HepG2 (cell line): ENCODE results near the gene MTOR. TPM values are rescaled to one million over a fixed set of nuclear protein-coding genes. Genes with fewer than 3 reads are reported as not detected.
A peak's percentile ranks its signal among the peaks of the same experiment; 100 is the strongest.

Experiments
- CBX1 ChIP-seq: IDR thresholded peaks from one replicate; pipeline ENCODE4 v1.6.1; 2016; ENCODE audit warnings: antibody characterized with exemption, low read depth
- CTCF ChIP-seq: sonication (generic); formaldehyde crosslinking; IDR thresholded peaks from 2 replicates; pipeline ENCODE4 v1.5.0; 2020; ENCODE audit warnings: mild to moderate bottlenecking, missing genetic modification reagents, moderate library complexity
- GFI1 ChIP-seq: sonication (generic); formaldehyde crosslinking; IDR thresholded peaks from 2 replicates; pipeline ENCODE4 v1.5.0; 2020; ENCODE audit warnings: missing genetic modification reagents, mild to moderate bottlenecking, borderline replicate concordance
- HHEX ChIP-seq: IDR thresholded peaks from 2 replicates; pipeline ENCODE4 v1.6.1; 2016; ENCODE audit warnings: control low read depth
- HNF4A ChIP-seq: sonication (generic); formaldehyde crosslinking; IDR thresholded peaks from 2 replicates; pipeline ENCODE4 v1.4.0; 2020; ENCODE audit warnings: missing genetic modification reagents
- IKZF1 ChIP-seq: fragments of 450-650 bp; IDR thresholded peaks from 2 replicates; pipeline ENCODE4 v1.7.1; 2016
- JUN ChIP-seq: sonication (generic); formaldehyde crosslinking; IDR thresholded peaks from 2 replicates; pipeline ENCODE4 v1.4.0; 2020; ENCODE audit warnings: mild to moderate bottlenecking, missing genetic modification reagents
- NFRKB ChIP-seq: fragments of 450-650 bp; IDR thresholded peaks from 2 replicates; pipeline ENCODE4 v1.6.1; 2017
- POGZ ChIP-seq: sonication (generic); formaldehyde crosslinking; IDR thresholded peaks from 2 replicates; pipeline ENCODE4 v1.4.0; 2020; ENCODE audit warnings: mild to moderate bottlenecking, missing genetic modification reagents
- SKIL ChIP-seq: sonication (generic); formaldehyde crosslinking; IDR thresholded peaks from 2 replicates; pipeline ENCODE4 v1.8.0; 2022; ENCODE audit warnings: missing genetic modification reagents, mild to moderate bottlenecking, moderate library complexity, borderline replicate concordance
- SMAD9 ChIP-seq: sonication (generic); formaldehyde crosslinking; IDR thresholded peaks from 2 replicates; pipeline ENCODE4 v1.5.1; 2020; ENCODE audit warnings: mild to moderate bottlenecking, missing genetic modification reagents
- SRSF9 ChIP-seq: fragments of 200-400 bp; formaldehyde crosslinking; IDR thresholded peaks from 2 replicates; pipeline ENCODE4 v1.6.1; 2018; ENCODE audit warnings: borderline replicate concordance, mild to moderate bottlenecking, low read depth, low read length; ENCODE audit not compliant: insufficient read depth, poor library complexity, severe bottlenecking
- TCF12 ChIP-seq, 2 experiments: fragments of 450-650 bp in 1 of 2; sonication (generic) in 1 of 2; formaldehyde crosslinking in 1 of 2; IDR thresholded peaks; 2 replicates each; pipeline versions ENCODE4 v1.6.1 to v1.8.0; 2017 to 2022; ENCODE audit warnings: antibody characterized with exemption in 1 of 2, mild to moderate bottlenecking in 1 of 2, missing genetic modification reagents in 1 of 2, moderate library complexity in 1 of 2
- TOE1 ChIP-seq: sonication (generic); formaldehyde crosslinking; IDR thresholded peaks from 2 replicates; pipeline ENCODE4 v1.4.0; 2020; ENCODE audit warnings: mild to moderate bottlenecking, missing genetic modification reagents
- ZBTB21 ChIP-seq: sonication (generic); formaldehyde crosslinking; IDR thresholded peaks from 2 replicates; pipeline ENCODE4 v1.4.0; 2020; ENCODE audit warnings: missing genetic modification reagents
- ZFP90 ChIP-seq: sonication (generic); formaldehyde crosslinking; IDR thresholded peaks from 2 replicates; pipeline ENCODE4 v1.8.0; 2022; ENCODE audit warnings: missing genetic modification reagents, mild to moderate bottlenecking, inconsistent platforms, borderline replicate concordance
- ZNF121 ChIP-seq: sonication (generic); formaldehyde crosslinking; IDR thresholded peaks from 2 replicates; pipeline ENCODE4 v1.5.0; 2020; ENCODE audit warnings: mild to moderate bottlenecking, missing genetic modification reagents
- ZNF264 ChIP-seq: sonication (generic); formaldehyde crosslinking; IDR thresholded peaks from 2 replicates; pipeline ENCODE4 v1.4.0; 2020; ENCODE audit warnings: missing genetic modification reagents
- ZNF335 ChIP-seq: sonication (generic); formaldehyde crosslinking; IDR thresholded peaks from 2 replicates; pipeline ENCODE4 v1.4.0; 2020; ENCODE audit warnings: missing genetic modification reagents
- ZNF337 ChIP-seq: sonication (generic); formaldehyde crosslinking; IDR thresholded peaks from 2 replicates; pipeline ENCODE4 v1.5.1; 2020; ENCODE audit warnings: missing genetic modification reagents, low read depth, mild to moderate bottlenecking, borderline replicate concordance
- ZNF569 ChIP-seq: sonication (generic); formaldehyde crosslinking; IDR thresholded peaks from 2 replicates; pipeline ENCODE4 v1.5.0; 2020; ENCODE audit warnings: mild to moderate bottlenecking, missing genetic modification reagents, moderate library complexity, borderline replicate concordance
- ZNF775 ChIP-seq: sonication (generic); formaldehyde crosslinking; IDR thresholded peaks from 2 replicates; pipeline ENCODE4 v1.4.0; 2020; ENCODE audit warnings: missing genetic modification reagents, mild to moderate bottlenecking, moderate library complexity, borderline replicate concordance
- polyA plus RNA-seq, 8 experiments: library from polyadenylated mRNA; depleted of rRNA in 3 of 8; stranded (reverse) in 7 of 8; unstranded in 1 of 8; fragments of >200 nt; fragmentation: Illumina TruSeq in 4 of 8; extraction: Trizol in 4 of 8; gene quantifications; 2 replicates each; pipeline versions ENCODE4 v1.2.1 to v1.2.3, GENCODE V29; 2011 to 2016; ENCODE audit warnings: low read depth in 4 of 8, missing spikeins in 1 of 8, mixed read lengths in 1 of 8; ENCODE audit not compliant: insufficient read depth in 1 of 8
- total RNA-seq, 5 experiments: library from RNA; depleted of rRNA; stranded (reverse); fragments of >200 nt; fragmentation: Illumina TruSeq; extraction: Trizol; gene quantifications; 2 replicates each; pipeline ENCODE4 v1.2.3, GENCODE V29; 2016; ENCODE audit warnings: low read depth in 1 of 5
- TF ChIP-seq, protein P1 (sequence below): sonication (generic); formaldehyde crosslinking; IDR thresholded peaks from 2 replicates; pipeline ENCODE4 v1.4.0; 2020; ENCODE audit warnings: missing genetic modification reagents
- TF ChIP-seq, protein P2 (sequence below): sonication (generic); formaldehyde crosslinking; IDR thresholded peaks from 2 replicates; pipeline ENCODE4 v1.4.0; 2020; ENCODE audit warnings: mild to moderate bottlenecking, missing genetic modification reagents

MTOR gene
- total and polyA plus RNA-seq, 2 of the 13 experiments (the other 11 are each of a cell fraction or from before 2014, with no cell fraction given), result 24.6 to 34.6 TPM

DNA sequence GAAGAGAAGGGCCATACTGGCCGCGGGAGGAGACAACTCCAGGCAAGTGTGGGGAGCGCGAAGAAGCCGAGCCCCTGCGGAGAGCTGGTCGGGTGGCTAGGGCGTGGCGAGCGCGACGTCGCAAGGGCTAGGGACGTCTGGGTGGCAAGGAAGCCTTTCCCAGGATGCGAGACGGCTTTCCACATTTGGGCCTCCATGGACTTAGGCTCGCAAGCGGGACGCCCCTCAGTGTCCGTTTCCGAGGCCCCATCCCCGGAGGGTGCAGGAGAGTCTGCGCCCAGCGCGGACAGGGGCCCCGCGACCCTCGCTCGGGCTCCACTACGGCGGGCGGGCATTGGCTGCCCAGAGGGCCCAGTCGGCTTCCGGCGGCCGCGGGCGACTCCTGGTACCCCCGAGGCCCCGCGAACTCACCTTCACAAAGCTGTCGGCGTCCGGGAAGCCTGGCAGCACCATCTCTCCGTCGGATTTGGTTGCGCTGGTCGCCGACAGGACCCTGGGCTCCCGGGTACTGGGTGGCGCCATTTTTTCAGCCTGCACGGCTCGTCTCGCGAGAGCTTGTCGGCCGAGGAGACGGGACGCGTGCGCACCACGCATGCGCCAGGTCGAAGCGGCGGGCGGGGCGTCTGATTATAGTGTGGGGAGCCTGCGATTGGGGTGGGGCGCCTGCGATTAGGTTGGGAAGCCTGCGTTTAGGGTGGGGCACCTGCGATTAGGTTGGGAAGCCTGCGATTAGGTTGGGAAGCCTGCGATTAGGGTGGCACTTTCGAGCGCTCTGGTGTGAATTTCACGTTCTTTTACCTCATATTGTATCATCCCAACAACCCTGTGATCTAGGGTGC lies 162.8 kb downstream of the MTOR start, which contains the start of gene EXOSC10 (continued):
- 0 out of 2 replicates have a peak, but pooled peaks have one; percentile 17 for TF ChIP-seq CTCF (CRISPR knock-in tag)
- TF ChIP-seq HNF4A (CRISPR knock-in tag), result no peak
- TF ChIP-seq SMAD9, result no peak
- TF ChIP-seq TCF12 (IDR thresholded peaks at IDR 0.05), result no peak
- 0 out of 2 replicates have a peak, but pooled peaks have one; percentile 61 for TF ChIP-seq TCF12 (CRISPR knock-in tag; IDR thresholded peaks at IDR 0.05)
- peak; percentile 34; the same call in 1 of the 2 replicates for TF ChIP-seq POGZ (CRISPR knock-in tag)
- peak; percentile 23; the same call in 1 of the 2 replicates for TF ChIP-seq TOE1 (CRISPR knock-in tag)
- no peak for TF ChIP-seq IKZF1
- TF ChIP-seq ZBTB21, result no peak
- no peak for TF ChIP-seq HHEX (CRISPR knock-in tag)
- TF ChIP-seq ZNF121 (CRISPR knock-in tag), result no peak
- TF ChIP-seq, protein P1, sequence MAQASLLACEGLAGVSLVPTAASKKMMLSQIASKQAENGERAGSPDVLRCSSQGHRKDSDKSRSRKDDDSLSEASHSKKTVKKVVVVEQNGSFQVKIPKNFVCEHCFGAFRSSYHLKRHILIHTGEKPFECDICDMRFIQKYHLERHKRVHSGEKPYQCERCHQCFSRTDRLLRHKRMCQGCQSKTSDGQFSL (CRISPR knock-in tag), result no peak
- peak; percentile 81; the same call in 1 of the 2 replicates for TF ChIP-seq ZFP90 (CRISPR knock-in tag)
- 0 out of 2 replicates have a peak, but pooled peaks have one; percentile 43 for TF ChIP-seq GFI1
- TF ChIP-seq ZNF335, result peak; percentile 71; the same call in 1 of the 2 replicates
- TF ChIP-seq ZNF775 (CRISPR knock-in tag), result no peak
- TF ChIP-seq, protein P2, sequence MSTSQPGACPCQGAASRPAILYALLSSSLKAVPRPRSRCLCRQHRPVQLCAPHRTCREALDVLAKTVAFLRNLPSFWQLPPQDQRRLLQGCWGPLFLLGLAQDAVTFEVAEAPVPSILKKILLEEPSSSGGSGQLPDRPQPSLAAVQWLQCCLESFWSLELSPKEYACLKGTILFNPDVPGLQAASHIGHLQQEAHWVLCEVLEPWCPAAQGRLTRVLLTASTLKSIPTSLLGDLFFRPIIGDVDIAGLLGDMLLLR, result peak; percentile 73; the same call in 1 of the 2 replicates
- no peak for TF ChIP-seq CBX1
- no peak; the same call in 1 of the 2 replicates for TF ChIP-seq SKIL
- TF ChIP-seq ZNF569, result no peak
- TF ChIP-seq ZNF264 (CRISPR knock-in tag), result peak; percentile 79; the same call in 1 of the 2 replicates
- no peak for TF ChIP-seq JUN
- TF ChIP-seq NFRKB, result no peak
- TF ChIP-seq SRSF9, result no peak
- TF ChIP-seq ZNF337 (CRISPR knock-in tag), result no peak
